Renal cortex interstitium (tissue), 11 donors: ENCODE data around the gene SPI1. TPM values are rescaled to one million over a fixed set of nuclear protein-coding genes. Genes with fewer than 3 reads are reported as not detected.

ENCODE experiments used
- DNase-seq, 11 donors: peaks; one replicate each; pipeline ENCODE4 v3.0.0-alpha.2; 2013; ENCODE audit warnings: low read depth in 9 of 11, low spot score in 4 of 11; ENCODE audit errors: extremely low read depth in 1 of 11
- polyA plus RNA-seq, 3 donors: library from polyadenylated mRNA; unstranded; fragments of 120-200 nt; gene quantifications; one replicate each; pipeline ENCODE4 v1.2.1, GENCODE V29; 2013; ENCODE audit not compliant: insufficient read length in 3 of 3

Gene SPI1
- polyA plus RNA-seq, 3 donors: 2.8 to 5.2 (median 4.9) TPM

DNA sequence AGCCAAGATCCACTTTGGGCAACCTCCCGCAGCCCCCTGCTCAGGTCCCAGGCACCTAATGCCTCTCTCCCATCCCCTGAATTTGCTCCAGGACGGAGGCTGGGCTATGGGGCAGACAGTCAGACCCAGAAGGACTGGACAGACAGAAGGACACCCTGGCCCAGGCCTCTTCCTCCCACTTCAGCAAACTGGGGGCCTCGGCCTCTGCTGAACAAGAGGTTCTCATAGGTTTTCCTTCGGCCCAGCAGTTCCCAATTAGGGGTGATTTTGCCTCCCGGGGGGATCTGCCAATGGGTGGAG is 3.7 kb downstream of the SPI1 start:
- DNase-seq: no peak

DNA sequence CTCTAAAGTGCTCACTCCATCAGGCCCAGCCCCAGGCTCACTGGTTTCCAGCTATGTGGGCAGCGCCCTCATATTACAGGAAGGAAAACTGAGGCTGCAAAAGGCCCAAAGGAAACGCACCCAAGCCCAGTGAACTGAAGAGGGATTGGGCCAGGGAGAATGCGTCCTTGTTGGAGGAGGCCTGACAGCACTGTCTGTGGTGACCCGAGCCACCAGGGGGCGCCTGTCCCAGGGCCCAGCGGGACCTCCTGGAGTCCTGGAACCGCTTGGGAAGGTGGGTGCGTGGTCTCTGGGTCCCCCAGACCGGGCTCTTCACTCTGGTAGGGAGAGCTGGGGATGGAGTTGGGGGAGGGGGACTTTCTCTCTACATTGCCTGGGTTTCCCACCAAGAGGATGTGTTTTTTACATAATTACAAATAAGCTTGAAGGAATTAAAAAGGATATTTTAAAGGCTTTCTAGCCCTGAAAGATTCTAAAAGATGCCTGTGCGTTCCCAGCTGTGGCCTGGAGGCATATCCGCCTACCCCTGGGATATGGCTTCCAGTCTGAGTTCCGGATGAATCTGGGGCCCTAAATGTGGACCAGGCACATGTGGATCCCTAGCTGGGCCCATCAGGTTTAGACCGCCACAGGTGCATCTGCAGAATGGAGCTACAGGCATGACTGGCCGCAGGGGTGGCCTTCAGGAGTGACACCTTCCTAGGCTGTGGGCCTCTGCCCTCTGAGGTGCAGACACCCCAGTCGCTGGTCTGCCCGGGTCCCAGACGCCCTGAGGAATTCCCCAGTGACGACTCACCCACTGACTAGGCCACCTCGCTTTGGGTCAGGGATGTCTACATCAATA is 4.2 kb downstream of the SPI1 start:
- peak in 8 of 11 donors; percentile 31 to 71 (median 53) for DNase-seq

DNA sequence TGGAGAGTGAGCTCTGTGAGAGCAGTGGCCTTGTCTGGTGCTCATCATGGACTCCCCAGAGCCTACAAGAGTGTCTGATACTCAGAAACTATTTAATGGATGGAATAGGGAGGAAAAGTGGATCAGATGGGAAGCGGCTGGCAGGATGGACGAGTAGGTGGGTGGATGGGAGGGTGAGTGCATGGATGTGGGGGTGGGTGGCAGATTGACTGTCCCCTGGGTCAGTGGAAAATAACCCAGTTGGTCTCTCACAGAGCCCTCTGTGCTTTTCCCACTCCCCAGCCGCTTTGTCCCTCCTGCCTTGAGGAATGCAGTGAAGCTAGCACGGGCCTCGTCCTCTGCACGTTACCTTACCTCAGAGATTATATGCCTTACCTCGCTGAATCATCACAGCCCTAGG is 5.9 kb downstream of the SPI1 start:
- DNase-seq: no peak

DNA sequence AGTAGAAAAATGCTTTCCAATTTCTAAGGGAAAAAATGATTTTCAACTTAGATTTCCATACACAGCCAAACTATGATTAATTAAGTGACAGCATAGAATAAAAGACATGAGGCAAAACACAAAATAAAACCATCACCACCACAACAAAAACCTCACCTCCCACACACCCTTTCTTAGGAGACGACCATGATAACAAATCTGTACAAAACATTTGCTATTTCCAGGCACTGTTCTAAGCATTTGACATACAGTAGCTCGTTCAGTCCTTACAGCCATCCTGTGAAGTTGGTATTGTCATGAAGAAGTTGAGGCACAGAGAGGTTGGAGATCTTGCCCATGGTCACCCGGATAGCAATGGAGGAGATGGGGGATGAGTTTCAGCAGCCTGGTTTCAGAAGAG is 8.7 kb downstream of the SPI1 start:
- no peak for DNase-seq

GRCh38 chr11:47366020-47366490 is 12.3 kb downstream of the SPI1 start:
- DNase-seq: no peak

GRCh38 chr11:47361419-47361818 is 16.9 kb downstream of the SPI1 start:
- DNase-seq: no peak

DNA sequence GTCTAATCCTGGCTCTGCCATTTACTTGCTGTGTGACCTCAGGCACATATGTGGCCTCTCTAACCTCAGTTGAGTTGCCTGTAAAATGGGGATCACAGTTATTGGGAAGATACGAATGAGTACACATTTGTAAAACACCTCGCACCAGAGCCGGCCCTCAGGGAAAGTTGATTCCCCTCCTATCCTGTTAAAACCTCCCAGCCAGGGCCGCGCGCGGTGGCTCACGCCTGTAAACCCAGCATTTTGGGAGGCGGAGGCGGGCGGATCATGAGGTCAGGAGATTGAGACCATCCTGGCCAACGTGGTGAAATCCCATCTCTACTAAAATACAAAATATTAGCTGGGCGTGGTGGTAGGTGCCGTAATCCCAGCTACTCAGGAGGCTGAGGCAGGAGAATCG is 18.0 kb downstream of the SPI1 start:
- DNase-seq: no peak

- no peak for DNase-seq
These were observed 18.8 kb downstream of the SPI1 start for GRCh38 chr11:47359586-47359985.

GRCh38 chr11:47359162-47359561 is 19.2 kb downstream of the SPI1 start:
- DNase-seq: no peak

DNA sequence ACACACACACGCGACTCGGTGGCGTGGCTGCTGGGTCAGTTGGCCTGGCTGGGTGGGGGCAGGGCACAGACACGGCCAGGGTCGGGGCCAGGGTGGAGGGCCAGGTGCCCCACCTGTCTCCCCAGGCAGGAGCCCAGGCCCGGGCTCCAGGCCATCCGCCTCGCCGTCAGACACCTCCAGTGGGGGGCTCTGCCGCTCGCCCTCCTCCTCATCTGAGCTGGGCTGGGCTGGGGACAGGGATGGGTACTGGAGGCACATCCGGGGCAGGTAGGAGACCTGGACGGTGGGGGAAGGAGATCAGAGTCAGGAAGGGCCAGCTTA is 19.7 kb downstream of the SPI1 start:
- DNase-seq: no peak

- DNase-seq: no peak
These were observed 20.2 kb downstream of the SPI1 start for GRCh38 chr11:47357985-47358730.

DNA sequence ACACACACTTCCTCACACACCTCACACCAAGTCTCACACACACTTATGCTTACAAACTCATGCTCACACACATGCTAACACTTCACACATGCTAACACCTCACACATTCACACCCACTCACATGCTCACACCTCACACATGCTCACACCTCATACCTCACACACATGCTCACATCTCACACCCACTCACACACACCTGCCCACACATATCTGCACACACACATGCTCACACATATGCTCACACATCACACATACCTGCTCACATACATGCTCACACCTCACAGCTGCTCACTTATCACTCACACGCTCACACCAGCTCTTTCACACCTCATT is 21.4 kb downstream of the SPI1 start:
- no peak for DNase-seq

DNA sequence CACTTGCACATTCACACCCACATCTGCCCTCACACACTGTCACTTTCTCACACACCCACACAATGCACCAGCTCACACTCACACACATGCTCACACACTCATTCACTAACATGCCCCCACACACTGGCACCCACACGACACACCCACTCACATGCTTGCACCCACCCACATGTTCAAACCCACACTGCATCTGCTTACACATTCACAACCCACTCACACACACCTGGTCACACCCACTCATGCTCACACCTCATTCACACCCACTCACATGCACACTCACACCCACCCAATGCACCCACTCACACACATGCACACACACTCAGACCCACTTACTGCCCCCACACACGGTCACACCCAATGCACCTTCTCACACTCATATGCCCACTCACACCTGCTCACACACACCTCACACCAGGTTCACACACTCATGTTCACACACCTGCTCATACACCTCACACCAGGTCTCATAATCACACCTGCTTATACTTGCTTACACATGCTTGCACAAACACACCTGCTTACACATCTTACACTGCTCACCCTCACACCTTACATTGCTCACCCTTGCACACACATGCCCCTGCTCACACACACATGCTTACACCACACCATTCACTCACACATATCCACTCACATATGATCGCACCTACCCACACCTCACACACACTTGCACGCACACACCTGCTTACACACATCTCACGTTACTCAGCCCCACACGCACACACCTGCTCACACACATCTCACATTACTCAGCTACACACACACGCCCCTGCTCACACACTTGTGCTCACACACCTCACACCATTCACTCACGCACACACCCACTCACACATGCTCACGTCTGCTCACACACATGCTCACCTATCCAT is 22.0 kb downstream of the SPI1 start:
- DNase-seq: no peak

GRCh38 chr11:47355283-47356128 is 22.8 kb downstream of the SPI1 start:
- DNase-seq: peak; percentile 72 to 91 (median 88)

GRCh38 chr11:47354913-47355282 is 23.4 kb downstream of the SPI1 start:
- DNase-seq: no peak

DNA sequence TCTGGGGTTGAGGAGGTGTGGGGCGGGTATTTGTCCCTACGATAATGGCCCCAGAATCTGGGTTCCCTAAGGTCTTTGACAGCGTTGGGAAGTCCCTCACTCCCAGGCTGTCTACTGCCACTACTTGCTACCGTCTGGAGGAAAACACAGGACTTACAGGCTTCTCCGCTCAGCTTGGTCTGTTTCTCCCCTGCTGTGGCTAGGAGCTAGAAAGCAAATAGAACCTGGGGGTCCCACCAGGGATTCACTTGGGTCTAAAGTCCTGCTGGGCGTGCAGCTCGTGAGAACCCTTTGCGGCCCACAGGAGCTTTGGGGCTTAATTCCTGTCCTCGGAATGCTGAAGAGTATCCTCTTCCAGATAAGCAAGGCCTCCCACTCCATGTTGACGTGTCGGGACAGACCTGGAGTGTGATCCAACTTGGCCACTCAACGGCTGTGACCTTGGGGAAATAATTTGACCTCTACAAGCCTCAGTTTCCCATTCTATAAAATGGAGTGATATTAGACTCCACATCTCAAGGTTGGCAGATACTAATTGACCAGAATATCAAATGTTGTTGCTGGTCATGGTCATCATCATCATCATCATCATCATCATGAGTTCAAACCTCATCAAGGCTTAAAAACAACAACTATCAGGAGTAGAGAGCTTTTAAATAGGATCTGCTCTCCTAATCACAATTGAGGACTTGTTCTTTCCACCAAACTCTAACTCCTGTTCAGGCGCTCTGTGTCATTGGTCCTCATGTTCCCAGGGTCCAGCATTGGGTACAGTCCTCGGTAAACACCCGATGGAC is 24.2 kb downstream of the SPI1 start:
- DNase-seq: no peak

- DNase-seq: no peak
These were observed 25.8 kb downstream of the SPI1 start, which contains the start of gene MYBPC3 for GRCh38 chr11:47352556-47352955. Gene MYBPC3, minus strand, starts transcription at chr11:47352702. Its CDS starts 55 bp downstream, at chr11:47352647.
